CD14-positive monocyte (primary cell): ENCODE data around the gene GPC2. TPM values are rescaled to one million over a fixed set of nuclear protein-coding genes. Genes with fewer than 3 reads are reported as not detected.
A peak's percentile ranks its signal among the peaks of the same experiment; 100 is the strongest.

Experiments used
- DNase-seq, 3 donors: peaks; one replicate each; pipeline ENCODE4 v3.0.0-alpha.2; 2011 to 2022
- H2AFZ ChIP-seq: 2 replicates; pipeline ENCODE4 v1.6.0; 2012; ENCODE audit warnings: mild to moderate bottlenecking, low read depth, low read length, inconsistent platforms; ENCODE audit not compliant: insufficient read depth, poor library complexity, severe bottlenecking
- H3K27ac ChIP-seq, 2 donors: 1 replicate in 1 of 2; 2 replicates in 1 of 2; pipeline ENCODE4 v1.5.1; 2012 to 2013; ENCODE audit warnings: low read length in 2 of 2, control low read depth in 1 of 2, inconsistent platforms in 1 of 2, low read depth in 1 of 2, mild to moderate bottlenecking in 1 of 2
- H3K27me3 ChIP-seq, 2 donors: one replicate each; pipeline versions ENCODE4 v1.6.0 to v1.6.1; 2011 to 2013; ENCODE audit warnings: low read length in 2 of 2; ENCODE audit not compliant: control insufficient read depth in 2 of 2, insufficient read depth in 2 of 2
- H3K36me3 ChIP-seq, 2 donors: replicated peaks in 1 of 2; 1 replicate in 1 of 2; 2 replicates in 1 of 2; pipeline versions ENCODE4 v1.5.1 to v1.6.1; 2012 to 2013; ENCODE audit warnings: low read length in 2 of 2, control low read depth in 1 of 2, inconsistent platforms in 1 of 2, mild to moderate bottlenecking in 1 of 2; ENCODE audit not compliant: insufficient read depth in 2 of 2, control insufficient read depth in 1 of 2
- H3K4me1 ChIP-seq, 2 donors: 1 replicate in 1 of 2; 2 replicates in 1 of 2; pipeline versions ENCODE4 v1.5.1 to v1.6.1; 2012 to 2013; ENCODE audit warnings: low read length in 2 of 2, control low read depth in 1 of 2, inconsistent platforms in 1 of 2, mild to moderate bottlenecking in 1 of 2, moderate library complexity in 1 of 2; ENCODE audit not compliant: insufficient read depth in 2 of 2, control insufficient read depth in 1 of 2
- H3K4me2 ChIP-seq: replicated peaks from 2 replicates; pipeline ENCODE3; 2012; ENCODE audit warnings: low read length, moderate library complexity, mild to moderate bottlenecking; ENCODE audit not compliant: poor library complexity, severe bottlenecking; ENCODE audit errors: extremely low read depth
- H3K4me3 ChIP-seq, 3 experiments: fragments of 200-600 bp in 1 of 3; sonication (generic) in 1 of 3; replicated peaks in 1 of 3; 1 replicate in 2 of 3; 2 replicates in 1 of 3; pipeline ENCODE4 v1.5.1; 2011 to 2013; ENCODE audit warnings: low read length in 3 of 3, mild to moderate bottlenecking in 3 of 3, control low read depth in 2 of 3, low read depth in 2 of 3, inconsistent platforms in 1 of 3, moderate library complexity in 1 of 3
- H3K79me2 ChIP-seq: 2 replicates; pipeline ENCODE4 v1.6.0; 2012; ENCODE audit warnings: mild to moderate bottlenecking, control low read depth, inconsistent platforms, low read length, moderate library complexity; ENCODE audit not compliant: insufficient read depth
- H3K9ac ChIP-seq: 2 replicates; pipeline ENCODE4 v1.6.0; 2017; ENCODE audit warnings: low read length, mild to moderate bottlenecking; ENCODE audit not compliant: insufficient read depth, poor library complexity, severe bottlenecking
- H3K9me3 ChIP-seq, 2 donors: replicated peaks in 1 of 2; 1 replicate in 1 of 2; 2 replicates in 1 of 2; pipeline versions ENCODE4 v1.5.1 to v1.6.1; 2012 to 2013; ENCODE audit warnings: low read length in 2 of 2, control low read depth in 1 of 2; ENCODE audit not compliant: control insufficient read depth in 1 of 2, insufficient read depth in 1 of 2
- H4K20me1 ChIP-seq: 2 replicates; pipeline ENCODE4 v1.6.0; 2012; ENCODE audit warnings: mild to moderate bottlenecking, low read length, control low read depth, moderate library complexity; ENCODE audit not compliant: insufficient read depth
- H3K27ac Mint-ChIP-seq, 7 donors: one replicate each; pipeline ENCODE4 v1.8.0; 2020; ENCODE audit warnings: mild to moderate bottlenecking in 7 of 7, mixed read lengths in 7 of 7, moderate library complexity in 6 of 7, inconsistent platforms in 2 of 7
- H3K27me3 Mint-ChIP-seq, 3 donors: one replicate each; pipeline ENCODE4 v1.8.0; 2021 to 2022; ENCODE audit warnings: low read depth in 3 of 3, mild to moderate bottlenecking in 3 of 3, mixed read lengths in 3 of 3, moderate library complexity in 3 of 3, inconsistent platforms in 1 of 3
- H3K36me3 Mint-ChIP-seq, 2 donors: one replicate each; pipeline ENCODE4 v1.8.0; 2020; ENCODE audit warnings: mixed read lengths in 2 of 2, inconsistent platforms in 1 of 2, mild to moderate bottlenecking in 1 of 2
- H3K4me1 Mint-ChIP-seq: one replicate; pipeline ENCODE4 v1.8.0; 2020; ENCODE audit warnings: mild to moderate bottlenecking, mixed read lengths
- H3K4me3 Mint-ChIP-seq, 2 donors: one replicate each; pipeline ENCODE4 v1.8.0; 2020; ENCODE audit warnings: mild to moderate bottlenecking in 2 of 2, mixed read lengths in 2 of 2, moderate library complexity in 1 of 2
- H3K9me3 Mint-ChIP-seq, 7 donors: one replicate each; pipeline ENCODE4 v1.8.0; 2020 to 2022; ENCODE audit warnings: mixed read lengths in 7 of 7, mild to moderate bottlenecking in 6 of 7, moderate library complexity in 6 of 7, inconsistent platforms in 2 of 7
- WGBS: methylation state at CpG from one replicate; pipeline ENCODE4 v1.1.5; 2013; ENCODE audit warnings: missing lambda C conversion rate; ENCODE audit not compliant: insufficient coverage; 5-methylcytosine and 5-hydroxymethylcytosine counted together
- intact Hi-C, 2 donors: fragments of 100-400 bp; cut with micrococcal nuclease; formaldehyde crosslinking; loops; one replicate each; pipeline versions ENCODE4 v1.15.0 to v1.15.1; 2023
- polyA plus RNA-seq, 3 donors: library from polyadenylated mRNA; depleted of rRNA in 1 of 3; unstranded in 2 of 3; stranded (reverse) in 1 of 3; fragments of 300-500 nt in 2 of 3; fragments of >200 nt in 1 of 3; fragmentation: Illumina TruSeq in 2 of 3; gene quantifications; 1 replicate in 2 of 3; 2 replicates in 1 of 3; pipeline ENCODE4 v1.2.3, GENCODE V29; 2012 to 2021
- TF ChIP-seq, protein P1 (sequence below): fragments of 200-600 bp; IDR thresholded peaks from one replicate; pipeline ENCODE4 v1.8.0; 2022; ENCODE audit warnings: antibody characterized with exemption, mild to moderate bottlenecking

The GPC2 gene
- polyA plus RNA-seq, 3 donors = 0.91 TPM; not detected in 2

GRCh38 chr7:100142461-100142860 is 34.7 kb downstream of the GPC2 start:
- H3K9me3 ChIP-seq = no peaks in the 10 kb centered on the region
- WGBS = 100% methylated on average over 2 of the region's 3 CpGs
- H2AFZ ChIP-seq = no peak overlapping the region
- no peaks in the 10 kb centered on the region for H3K36me3 ChIP-seq
- no peak overlapping the region for H3K4me2 ChIP-seq
- intact Hi-C loops = loop anchor here in 1 of 2 donors (10.0 kb wide), 1 partner anchor 212 kb away; the partner anchor contains the start of gene PILRB
- peaks cover 23 to 28% of the 10 kb centered on the region in 2 donors for H3K4me1 ChIP-seq
- H3K27ac ChIP-seq = no peak overlapping the region
- no peak for DNase-seq
- peaks cover 0 to 3% (median 0%) of the 10 kb centered on the region in 7 donors for H3K9me3 Mint-ChIP-seq
- H3K4me3 ChIP-seq = no peak overlapping the region
- H3K27me3 ChIP-seq = no peaks in the 10 kb centered on the region
- H3K4me1 Mint-ChIP-seq = peaks cover 32% of the 10 kb centered on the region
- H3K9ac ChIP-seq = no peak overlapping the region
- peak overlapping the region in 1 of 7 donors; percentile 28 for H3K27ac Mint-ChIP-seq
- H3K36me3 Mint-ChIP-seq = no peaks in the 10 kb centered on the region
- no peaks in the 10 kb centered on the region for H3K79me2 ChIP-seq
- TF ChIP-seq, protein P1, sequence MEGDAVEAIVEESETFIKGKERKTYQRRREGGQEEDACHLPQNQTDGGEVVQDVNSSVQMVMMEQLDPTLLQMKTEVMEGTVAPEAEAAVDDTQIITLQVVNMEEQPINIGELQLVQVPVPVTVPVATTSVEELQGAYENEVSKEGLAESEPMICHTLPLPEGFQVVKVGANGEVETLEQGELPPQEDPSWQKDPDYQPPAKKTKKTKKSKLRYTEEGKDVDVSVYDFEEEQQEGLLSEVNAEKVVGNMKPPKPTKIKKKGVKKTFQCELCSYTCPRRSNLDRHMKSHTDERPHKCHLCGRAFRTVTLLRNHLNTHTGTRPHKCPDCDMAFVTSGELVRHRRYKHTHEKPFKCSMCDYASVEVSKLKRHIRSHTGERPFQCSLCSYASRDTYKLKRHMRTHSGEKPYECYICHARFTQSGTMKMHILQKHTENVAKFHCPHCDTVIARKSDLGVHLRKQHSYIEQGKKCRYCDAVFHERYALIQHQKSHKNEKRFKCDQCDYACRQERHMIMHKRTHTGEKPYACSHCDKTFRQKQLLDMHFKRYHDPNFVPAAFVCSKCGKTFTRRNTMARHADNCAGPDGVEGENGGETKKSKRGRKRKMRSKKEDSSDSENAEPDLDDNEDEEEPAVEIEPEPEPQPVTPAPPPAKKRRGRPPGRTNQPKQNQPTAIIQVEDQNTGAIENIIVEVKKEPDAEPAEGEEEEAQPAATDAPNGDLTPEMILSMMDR = no peak
- no peak overlapping the region for H3K4me3 Mint-ChIP-seq
- peaks cover 0 to 10% (median 2%) of the 10 kb centered on the region in 3 donors for H3K27me3 Mint-ChIP-seq
- no peaks in the 10 kb centered on the region for H4K20me1 ChIP-seq

DNA sequence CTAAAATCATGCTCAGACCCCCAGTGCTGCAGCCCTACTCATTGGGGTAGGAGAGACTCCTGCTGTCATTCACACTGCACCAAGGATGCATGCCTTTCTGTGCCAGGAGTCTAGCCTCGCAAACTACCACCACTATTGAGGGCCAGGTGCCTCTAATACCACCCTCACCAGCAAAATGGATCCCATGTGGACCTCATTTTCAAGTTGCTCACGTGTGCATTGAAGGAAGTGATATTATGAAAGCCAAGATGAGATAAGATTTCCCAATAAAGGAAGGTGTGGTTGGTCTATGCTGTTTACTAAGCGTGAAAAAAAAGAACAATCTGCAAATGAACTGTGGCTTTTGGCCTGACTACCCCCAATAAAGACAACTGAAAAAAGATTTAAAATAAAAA is 35.6 kb downstream of the GPC2 start:
- DNase-seq = peak in 1 of 3 donors; percentile 50
- Mint-ChIP-seq H3K27me3 (peaks cover 0 to 10% (median 2%) of the 10 kb centered on the region in 3 donors), H3K27ac (peak overlapping the region in 6 of 7 donors; percentile 62 to 84 (median 74)), H3K36me3 (no peaks in the 10 kb centered on the region), H3K4me1 (peaks cover 27% of the 10 kb centered on the region), H3K4me3 (peak overlapping the region in 1 of 2 donors; percentile 81), H3K9me3 (peaks cover 0 to 3% (median 0%) of the 10 kb centered on the region in 7 donors)
- Histone ChIP-seq H4K20me1 (no peaks in the 10 kb centered on the region), H3K27me3 (no peaks in the 10 kb centered on the region), H3K79me2 (no peaks in the 10 kb centered on the region), H3K9ac (no peak overlapping the region), H3K27ac (peak overlapping the region in 1 of 2 donors; percentile 42), H3K4me1 (peaks cover 23 to 28% of the 10 kb centered on the region in 2 donors), H3K9me3 (no peaks in the 10 kb centered on the region), H3K4me2 (peak overlapping the region; percentile 6), H3K4me3 (peak overlapping the region in 1 of 3 experiments; percentile 19), H3K36me3 (no peaks in the 10 kb centered on the region), H2AFZ (peak overlapping the region; percentile 61)
- TF ChIP-seq, protein P1 = no peak
- no CpG with 5 or more reads among the region's 3 CpGs for WGBS
- intact Hi-C loops = loop anchor here in 1 of 2 donors (10.0 kb wide), 1 partner anchor 213 kb away; the partner anchor contains the start of gene PILRB
